Fibroblast of the aortic adventitia (primary cell): ENCODE data around the gene CD70. TPM values are rescaled to one million over a fixed set of nuclear protein-coding genes. Genes with fewer than 3 reads are reported as not detected.
A peak's percentile ranks its signal among the peaks of the same experiment; 100 is the strongest.

Experiments used
- DNase-seq: peaks from one replicate; pipeline ENCODE4 v3.0.0-alpha.2; 2010; ENCODE audit warnings: low read depth
- H3K4me3 ChIP-seq: 2 replicates; pipeline ENCODE4 v1.5.1; 2011; ENCODE audit warnings: low read depth, mild to moderate bottlenecking, control low read depth, low read length, moderate library complexity
- total RNA-seq: library from RNA; depleted of rRNA; stranded (reverse); fragments of >200 nt; gene quantifications from 2 replicates; pipeline ENCODE4 v1.2.3, GENCODE V29; 2012; ENCODE audit warnings: low replicate concordance
- TF ChIP-seq, protein P1 (sequence below): IDR thresholded peaks from 2 replicates; pipeline ENCODE4 v1.5.1; 2011; ENCODE audit warnings: mild to moderate bottlenecking, low read length, control low read depth, inconsistent platforms; ENCODE audit not compliant: insufficient read depth

Gene CD70
- total RNA-seq, 1 donor, result 0.09 TPM

DNA sequence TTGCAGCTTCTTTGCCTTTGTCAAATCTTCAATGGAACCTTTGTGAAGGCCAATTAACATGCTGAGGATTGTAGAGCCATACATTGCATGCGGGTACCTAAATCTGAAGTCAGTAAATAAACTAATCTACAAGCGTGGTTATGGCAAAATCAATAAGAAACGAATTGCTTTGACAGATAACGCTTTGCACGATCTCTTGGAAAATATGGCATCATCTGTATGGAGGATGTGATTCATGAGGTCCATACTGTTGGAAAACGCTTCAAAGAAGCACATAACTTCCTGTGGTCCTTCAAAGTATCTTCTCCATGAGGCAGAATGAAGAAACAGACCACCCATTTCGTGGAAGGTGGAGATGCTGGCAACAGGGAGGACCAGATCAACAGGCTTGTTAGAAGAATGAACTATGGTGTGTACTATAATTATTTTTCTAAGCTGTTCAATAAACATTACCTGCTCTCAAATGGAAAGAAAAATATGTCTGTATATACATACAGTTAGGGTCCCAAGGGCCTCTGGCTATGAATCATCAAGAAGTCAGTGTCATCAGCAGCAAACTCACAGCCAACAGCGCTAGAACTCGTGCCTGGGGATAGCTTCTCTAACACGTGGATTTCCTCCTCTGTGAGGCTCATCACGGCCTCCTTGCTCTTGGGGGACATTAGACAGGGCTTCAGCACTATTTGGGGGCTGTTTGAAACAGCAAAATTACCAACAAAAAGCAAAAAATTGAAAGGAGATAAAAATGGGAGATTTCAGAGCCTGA, 2.9 kb upstream of the CD70 start:
- H3K4me3 ChIP-seq, result no peak overlapping the region
- TF ChIP-seq, protein P1, sequence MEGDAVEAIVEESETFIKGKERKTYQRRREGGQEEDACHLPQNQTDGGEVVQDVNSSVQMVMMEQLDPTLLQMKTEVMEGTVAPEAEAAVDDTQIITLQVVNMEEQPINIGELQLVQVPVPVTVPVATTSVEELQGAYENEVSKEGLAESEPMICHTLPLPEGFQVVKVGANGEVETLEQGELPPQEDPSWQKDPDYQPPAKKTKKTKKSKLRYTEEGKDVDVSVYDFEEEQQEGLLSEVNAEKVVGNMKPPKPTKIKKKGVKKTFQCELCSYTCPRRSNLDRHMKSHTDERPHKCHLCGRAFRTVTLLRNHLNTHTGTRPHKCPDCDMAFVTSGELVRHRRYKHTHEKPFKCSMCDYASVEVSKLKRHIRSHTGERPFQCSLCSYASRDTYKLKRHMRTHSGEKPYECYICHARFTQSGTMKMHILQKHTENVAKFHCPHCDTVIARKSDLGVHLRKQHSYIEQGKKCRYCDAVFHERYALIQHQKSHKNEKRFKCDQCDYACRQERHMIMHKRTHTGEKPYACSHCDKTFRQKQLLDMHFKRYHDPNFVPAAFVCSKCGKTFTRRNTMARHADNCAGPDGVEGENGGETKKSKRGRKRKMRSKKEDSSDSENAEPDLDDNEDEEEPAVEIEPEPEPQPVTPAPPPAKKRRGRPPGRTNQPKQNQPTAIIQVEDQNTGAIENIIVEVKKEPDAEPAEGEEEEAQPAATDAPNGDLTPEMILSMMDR, result no peak
- no peak for DNase-seq

DNA sequence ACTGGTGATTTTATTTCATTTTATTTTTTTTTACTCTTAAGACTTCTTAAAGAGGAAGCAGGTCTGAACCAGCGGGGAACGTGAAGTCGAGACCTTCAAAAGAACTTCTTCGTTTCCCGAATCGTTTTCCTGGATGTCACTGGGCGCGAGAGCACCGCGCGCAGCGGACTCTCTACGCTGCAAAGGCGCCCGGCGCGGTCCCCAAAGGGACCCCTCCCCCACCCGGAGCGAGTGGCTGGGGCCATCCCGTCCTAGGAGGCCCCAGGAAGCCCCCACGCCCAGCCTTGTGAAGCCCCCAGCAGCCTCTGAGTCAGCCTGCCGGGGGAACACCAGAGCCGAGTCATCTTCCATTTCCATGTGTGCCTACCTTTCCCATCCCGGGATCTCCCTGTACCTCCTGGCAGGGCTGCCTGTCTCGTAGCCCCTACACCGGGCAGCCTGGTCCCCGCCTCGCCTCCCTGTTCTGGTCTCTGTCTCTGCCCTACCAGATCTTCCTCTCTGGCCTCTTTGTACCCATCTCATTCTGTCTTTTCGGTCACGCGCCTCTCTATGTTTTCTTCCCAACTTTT, 608 bp downstream of the CD70 start:
- H3K4me3 ChIP-seq, result peak overlapping the region; percentile 41
- TF ChIP-seq, protein P1, result no peak
- DNase-seq, result no peak

DNA sequence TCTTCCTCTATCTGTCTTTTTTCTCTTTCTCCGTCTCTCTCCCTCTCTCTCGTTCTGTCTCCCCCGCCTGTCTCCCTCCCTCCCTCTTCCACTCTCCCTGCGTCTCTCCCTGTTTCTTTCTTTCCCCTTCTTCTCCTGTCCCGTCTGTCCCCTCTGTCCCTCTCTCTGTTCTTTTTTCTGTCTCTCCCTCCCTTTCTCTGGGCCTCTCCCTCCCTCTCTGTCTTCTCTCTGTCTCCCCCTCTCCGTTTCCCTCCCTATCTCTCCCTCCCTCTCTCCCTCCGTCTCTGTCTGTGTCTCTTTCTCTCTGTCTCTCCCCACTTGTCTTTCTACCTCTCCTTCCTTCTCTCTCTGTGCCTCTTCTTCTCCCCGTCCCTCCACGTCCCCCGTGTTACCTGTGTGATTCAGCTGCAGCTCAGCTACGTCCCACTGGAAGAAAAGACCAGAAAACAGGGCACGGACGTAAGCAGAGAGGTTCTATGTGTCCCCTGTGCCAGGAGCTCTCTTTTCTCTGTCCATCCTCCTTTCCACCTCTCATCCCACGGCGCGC, 1.2 kb downstream of the CD70 start:
- TF ChIP-seq, protein P1, result no peak
- peak overlapping the region; percentile 10 for H3K4me3 ChIP-seq
- no peak for DNase-seq

DNA sequence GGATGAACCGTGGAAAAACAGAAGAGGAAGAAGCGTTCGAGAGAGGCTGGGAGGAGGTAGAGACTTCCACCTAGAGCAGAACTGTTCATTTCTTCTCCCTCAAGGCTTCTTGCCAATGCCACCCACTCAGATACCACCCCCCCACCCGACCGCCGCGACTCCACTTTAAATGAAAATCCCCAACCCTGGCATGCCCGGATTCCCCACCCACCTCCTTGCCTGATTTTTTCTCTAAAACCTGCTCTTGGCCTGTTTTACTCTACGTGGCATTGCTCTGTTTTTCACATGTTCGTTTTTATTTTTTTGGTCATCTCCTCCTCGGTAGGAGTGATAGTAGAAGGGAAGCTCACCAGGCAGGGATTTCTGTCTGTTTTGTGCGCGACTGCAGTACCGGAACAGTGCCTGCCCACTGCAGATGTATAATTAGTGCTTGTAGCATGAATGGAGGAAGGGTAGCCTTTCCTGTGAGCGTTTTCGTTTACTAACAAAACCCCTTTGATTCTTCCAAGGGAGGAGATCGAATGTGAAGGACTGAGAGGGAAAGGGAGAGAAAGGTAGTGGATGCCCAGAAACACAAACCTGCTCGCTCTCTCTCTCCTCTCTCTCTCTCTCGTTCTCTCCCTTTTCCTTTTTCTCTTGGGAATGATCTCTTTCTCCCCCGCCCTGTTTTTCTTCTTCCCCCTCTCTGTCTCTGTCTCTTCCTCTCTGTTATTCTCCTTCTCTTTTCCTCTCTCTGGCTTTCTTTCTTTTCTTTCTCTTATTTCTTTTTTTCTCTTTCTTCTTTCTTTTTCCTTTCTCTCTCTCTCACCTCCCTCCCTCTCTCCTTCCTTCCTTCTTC, 2.2 kb downstream of the CD70 start:
- no peak overlapping the region for H3K4me3 ChIP-seq
- no peak for DNase-seq
- TF ChIP-seq, protein P1, result no peak

DNA sequence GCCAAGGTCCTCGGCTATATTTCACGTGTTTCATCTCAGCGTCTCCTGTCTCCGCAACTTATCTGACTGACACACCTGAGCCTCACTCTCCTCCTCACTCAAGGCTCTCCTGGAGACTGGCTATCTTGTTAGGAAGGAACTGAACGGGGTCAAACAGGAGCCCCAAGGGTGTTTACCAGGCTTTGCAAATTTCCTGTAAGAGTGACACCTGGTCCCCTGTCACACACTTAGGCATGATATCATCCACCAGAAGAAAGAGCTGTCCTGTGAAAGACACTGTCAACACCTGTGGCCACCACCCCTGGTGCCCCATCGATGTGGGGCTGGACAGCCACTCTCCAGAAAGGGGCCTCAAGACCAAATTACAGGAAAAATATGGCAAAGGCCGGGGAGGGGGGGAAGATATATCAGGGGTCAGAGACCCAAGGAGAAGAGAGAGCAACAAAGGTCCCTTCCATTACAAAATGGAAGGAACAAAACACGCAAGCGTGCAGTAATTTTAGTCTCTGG, 2.9 kb downstream of the CD70 start:
- no peak overlapping the region for H3K4me3 ChIP-seq
- DNase-seq, result no peak
- TF ChIP-seq, protein P1, result no peak

DNA sequence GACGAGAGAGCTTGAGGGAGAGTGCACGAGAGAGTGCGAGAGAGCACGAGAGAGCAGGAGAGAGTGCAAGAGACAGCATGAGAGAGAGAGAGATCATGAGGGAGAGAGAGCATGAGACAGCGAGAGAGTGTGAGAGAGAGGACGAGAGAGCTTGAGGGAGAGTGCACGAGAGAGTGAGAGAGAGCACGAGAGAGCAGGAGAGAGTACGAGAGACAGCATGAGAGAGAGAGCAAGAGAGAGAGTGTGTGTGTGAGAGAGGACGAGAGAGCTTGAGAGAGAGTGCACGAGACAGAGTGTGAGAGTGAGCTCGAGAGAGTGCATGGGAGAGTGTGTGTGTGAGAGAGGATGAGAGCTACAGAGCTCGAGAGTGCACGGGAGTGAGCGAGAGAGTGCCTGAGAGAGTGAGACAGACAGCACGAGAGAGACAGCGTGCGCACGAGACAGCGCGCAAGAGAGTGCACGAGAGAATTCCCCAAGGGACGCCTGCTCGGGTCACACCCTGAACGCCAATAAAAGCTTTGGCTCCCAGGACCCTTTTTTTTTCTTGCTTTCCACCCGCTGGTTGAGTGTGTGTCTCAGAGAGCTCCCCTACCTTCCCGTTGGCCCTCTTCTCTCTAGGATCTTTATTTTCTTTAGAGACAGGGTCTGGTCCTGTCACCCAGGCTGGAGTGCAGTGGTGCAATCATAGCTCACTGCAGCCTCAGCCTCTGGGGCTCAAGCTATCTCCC, 3.7 kb downstream of the CD70 start:
- peak overlapping the region; percentile 52 for H3K4me3 ChIP-seq
- peak; percentile 51 for DNase-seq
- TF ChIP-seq, protein P1, result no peak
